ENCODE measurements around the gene NPY2R. TPM values are rescaled to one million over a fixed set of nuclear protein-coding genes. Genes with fewer than 3 reads are reported as not detected.

The NPY2R gene
- total RNA-seq, 1 experiment from 2014 or later, result not detected

GRCh38 chr4:155263480-155263879, 55.0 kb downstream of the NPY2R start:
- no peaks in the 10 kb centered on the region for H3K4me1 ChIP-seq (ENCODE audit: low read length)

GRCh38 chr4:155265113-155265512, 56.7 kb downstream of the NPY2R start:
- no peaks in the 10 kb centered on the region for H3K27me3 ChIP-seq (ENCODE audit: low read length)
- no peak overlapping the region for H3K4me2 ChIP-seq (ENCODE audit: low read depth, low read length, poor library complexity, severe bottlenecking)
- H3K27ac ChIP-seq (ENCODE audit: low read length), result no peak overlapping the region
- H3K9ac ChIP-seq (ENCODE audit: low read length), result no peak overlapping the region
- H3K36me3 ChIP-seq (ENCODE audit: insufficient read depth, low read length), result no peaks in the 10 kb centered on the region
- no peaks in the 10 kb centered on the region for H4K20me1 ChIP-seq (ENCODE audit: insufficient read depth, low read depth, low read length)
- H3K4me1 ChIP-seq (ENCODE audit: low read length), result no peaks in the 10 kb centered on the region
- H3K4me3 ChIP-seq (ENCODE audit: low read length), result no peak overlapping the region
- H3K79me2 ChIP-seq (ENCODE audit: low read length), result no peaks in the 10 kb centered on the region
- H2AFZ ChIP-seq (ENCODE audit: low read length), result no peak overlapping the region
- DNase-seq, result no peak
- no peaks in the 10 kb centered on the region for H3K9me3 ChIP-seq (ENCODE audit: low read length)
- H3K9me2 ChIP-seq (replicated peaks; ENCODE audit: insufficient read depth, low read length), result no peaks in the 10 kb centered on the region

More at GRCh38 chr4:155263480-155263879, 55.0 kb downstream of the NPY2R start:
- Histone ChIP-seq H3K4me3 (ENCODE audit: low read length) (no peak overlapping the region), H3K27me3 (ENCODE audit: low read length) (no peaks in the 10 kb centered on the region), H3K27ac (ENCODE audit: low read length) (no peak overlapping the region), H3K9ac (ENCODE audit: low read length) (no peak overlapping the region), H3K9me2 (replicated peaks; ENCODE audit: insufficient read depth, low read length) (no peaks in the 10 kb centered on the region), H3K79me2 (ENCODE audit: low read length) (no peaks in the 10 kb centered on the region), H3K36me3 (ENCODE audit: insufficient read depth, low read length) (no peaks in the 10 kb centered on the region), H2AFZ (ENCODE audit: low read length) (no peak overlapping the region), H3K9me3 (ENCODE audit: low read length) (no peaks in the 10 kb centered on the region), H4K20me1 (ENCODE audit: insufficient read depth, low read depth, low read length) (no peaks in the 10 kb centered on the region), H3K4me2 (ENCODE audit: low read depth, low read length, poor library complexity, severe bottlenecking) (no peak overlapping the region)
- DNase-seq, result no peak

Other genes with a start within 250 kb of the NPY2R start
- gene MAP9, start 168.3 kb downstream of the NPY2R start, total RNA-seq (2014; rRNA removed; shearing (Covaris generic); ENCODE audit: low replicate concordance), result 16.1 and 57.4 TPM in 2 replicates